ENCODE results near the gene SLC14A1.

SLC14A1 gene

GRCh38 chr18:45777393-45777792 lies 53.4 kb downstream of the SLC14A1 start:
- TF ChIP-seq, protein P1, sequence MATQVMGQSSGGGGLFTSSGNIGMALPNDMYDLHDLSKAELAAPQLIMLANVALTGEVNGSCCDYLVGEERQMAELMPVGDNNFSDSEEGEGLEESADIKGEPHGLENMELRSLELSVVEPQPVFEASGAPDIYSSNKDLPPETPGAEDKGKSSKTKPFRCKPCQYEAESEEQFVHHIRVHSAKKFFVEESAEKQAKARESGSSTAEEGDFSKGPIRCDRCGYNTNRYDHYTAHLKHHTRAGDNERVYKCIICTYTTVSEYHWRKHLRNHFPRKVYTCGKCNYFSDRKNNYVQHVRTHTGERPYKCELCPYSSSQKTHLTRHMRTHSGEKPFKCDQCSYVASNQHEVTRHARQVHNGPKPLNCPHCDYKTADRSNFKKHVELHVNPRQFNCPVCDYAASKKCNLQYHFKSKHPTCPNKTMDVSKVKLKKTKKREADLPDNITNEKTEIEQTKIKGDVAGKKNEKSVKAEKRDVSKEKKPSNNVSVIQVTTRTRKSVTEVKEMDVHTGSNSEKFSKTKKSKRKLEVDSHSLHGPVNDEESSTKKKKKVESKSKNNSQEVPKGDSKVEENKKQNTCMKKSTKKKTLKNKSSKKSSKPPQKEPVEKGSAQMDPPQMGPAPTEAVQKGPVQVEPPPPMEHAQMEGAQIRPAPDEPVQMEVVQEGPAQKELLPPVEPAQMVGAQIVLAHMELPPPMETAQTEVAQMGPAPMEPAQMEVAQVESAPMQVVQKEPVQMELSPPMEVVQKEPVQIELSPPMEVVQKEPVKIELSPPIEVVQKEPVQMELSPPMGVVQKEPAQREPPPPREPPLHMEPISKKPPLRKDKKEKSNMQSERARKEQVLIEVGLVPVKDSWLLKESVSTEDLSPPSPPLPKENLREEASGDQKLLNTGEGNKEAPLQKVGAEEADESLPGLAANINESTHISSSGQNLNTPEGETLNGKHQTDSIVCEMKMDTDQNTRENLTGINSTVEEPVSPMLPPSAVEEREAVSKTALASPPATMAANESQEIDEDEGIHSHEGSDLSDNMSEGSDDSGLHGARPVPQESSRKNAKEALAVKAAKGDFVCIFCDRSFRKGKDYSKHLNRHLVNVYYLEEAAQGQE (IDR thresholded peaks at IDR 0.05; ENCODE audit: insufficient read depth in 1 of 2, low read depth in 2 of 2, low read length in 2 of 2): no peak
- TF ChIP-seq FOXP2 (optimal IDR thresholded peaks at IDR 0.05; ENCODE audit: borderline replicate concordance, extremely low read depth, extremely low read length, insufficient read depth) (no peak), SIN3A (IDR thresholded peaks at IDR 0.05; ENCODE audit: borderline replicate concordance, insufficient read depth, low read length) (no peak), POLR2AphosphoS5 (IDR thresholded peaks at IDR 0.05; ENCODE audit: low read depth, low read length) (no peak), TAF1 (IDR thresholded peaks at IDR 0.05; ENCODE audit: borderline replicate concordance, insufficient read depth, low read length) (no peak)

- no peak for TF ChIP-seq TAF1 (IDR thresholded peaks at IDR 0.05; ENCODE audit: borderline replicate concordance, insufficient read depth, low read length)
- TF ChIP-seq, protein P1 (IDR thresholded peaks at IDR 0.05; ENCODE audit: insufficient read depth in 1 of 2, low read depth in 2 of 2, low read length in 2 of 2): no peak
- no peak for TF ChIP-seq FOXP2 (optimal IDR thresholded peaks at IDR 0.05; ENCODE audit: borderline replicate concordance, extremely low read depth, extremely low read length, insufficient read depth)
- TF ChIP-seq POLR2AphosphoS5 (IDR thresholded peaks at IDR 0.05; ENCODE audit: low read depth, low read length): no peak
- TF ChIP-seq SIN3A (IDR thresholded peaks at IDR 0.05; ENCODE audit: borderline replicate concordance, insufficient read depth, low read length): no peak
These were observed 56.6 kb downstream of the SLC14A1 start for GRCh38 chr18:45780568-45780967.

DNA sequence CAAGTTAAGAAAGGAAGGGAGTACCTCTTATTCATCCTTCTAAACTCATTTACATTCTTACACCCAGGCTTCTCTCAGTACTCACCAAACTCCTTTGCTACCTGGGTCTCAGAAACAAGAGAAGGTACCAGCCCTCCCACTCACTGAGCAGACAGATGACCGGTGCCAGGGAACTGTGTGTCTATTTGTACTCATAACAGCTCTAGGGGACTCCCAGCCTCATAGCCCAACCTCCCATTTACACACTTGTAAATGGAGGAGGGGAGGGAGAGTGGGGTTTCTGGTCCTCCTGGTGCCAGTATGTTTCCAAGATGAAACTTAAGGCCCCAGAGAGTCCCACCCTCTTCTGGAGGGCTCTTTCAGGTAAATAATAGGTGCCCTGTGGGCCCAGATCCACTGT lies 58.7 kb downstream of the SLC14A1 start:
- no peak for TF ChIP-seq SIN3A (IDR thresholded peaks at IDR 0.05; ENCODE audit: borderline replicate concordance, insufficient read depth, low read length)
- TF ChIP-seq TAF1 (IDR thresholded peaks at IDR 0.05; ENCODE audit: borderline replicate concordance, insufficient read depth, low read length): no peak
- no peak for TF ChIP-seq FOXP2 (optimal IDR thresholded peaks at IDR 0.05; ENCODE audit: borderline replicate concordance, extremely low read depth, extremely low read length, insufficient read depth)
- TF ChIP-seq, protein P1 (IDR thresholded peaks at IDR 0.05; ENCODE audit: insufficient read depth in 1 of 2, low read depth in 2 of 2, low read length in 2 of 2): no peak
- no peak for TF ChIP-seq POLR2AphosphoS5 (IDR thresholded peaks at IDR 0.05; ENCODE audit: low read depth, low read length)

DNA sequence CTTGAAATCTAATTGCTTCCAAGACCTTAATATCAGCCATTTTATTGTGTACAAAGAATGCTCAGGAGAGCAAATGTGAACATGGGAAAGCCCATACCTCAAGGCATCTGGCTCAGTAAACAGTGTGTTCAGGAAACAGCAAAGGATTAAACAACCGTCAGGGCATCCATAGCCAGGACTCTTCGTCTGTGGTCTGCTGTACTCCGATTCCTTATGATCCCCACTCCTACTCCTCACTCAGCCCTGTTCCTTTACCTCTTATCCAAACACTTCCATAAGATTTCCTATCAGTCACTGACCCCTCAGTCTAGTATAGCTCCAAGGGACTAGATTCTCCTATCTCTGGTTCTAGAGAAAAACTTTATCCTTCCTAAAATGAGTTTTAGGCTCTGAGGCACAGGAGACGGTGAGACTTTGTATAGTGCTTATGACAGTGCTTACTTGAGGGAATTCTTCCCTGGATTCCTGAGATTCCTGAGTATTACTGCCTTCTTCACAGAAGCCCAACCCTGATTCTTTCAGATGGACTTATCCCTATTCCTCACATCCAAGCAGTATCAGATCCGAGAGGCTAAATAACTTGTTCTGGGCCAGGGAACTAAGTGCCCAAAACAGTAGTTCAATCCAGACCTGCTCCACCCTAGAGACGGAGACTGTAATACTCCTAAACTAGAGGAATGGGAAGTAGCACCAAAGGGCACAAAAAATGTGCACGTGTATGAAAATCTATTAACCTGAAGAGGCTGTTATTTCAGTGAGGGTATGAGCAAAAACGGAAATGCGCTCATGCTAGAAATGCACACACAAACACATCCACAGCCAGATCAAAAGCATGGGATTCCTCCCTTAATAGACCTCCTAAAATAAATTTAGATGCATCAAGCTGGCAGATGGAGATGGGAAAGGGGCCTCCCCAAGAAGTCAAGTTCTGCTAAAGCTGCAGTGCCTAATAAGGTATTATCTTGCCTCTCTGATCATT lies 59.4 kb downstream of the SLC14A1 start:
- TF ChIP-seq SIN3A (IDR thresholded peaks at IDR 0.05; ENCODE audit: borderline replicate concordance, insufficient read depth, low read length) (no peak), POLR2AphosphoS5 (IDR thresholded peaks at IDR 0.05; ENCODE audit: low read depth, low read length) (no peak), FOXP2 (optimal IDR thresholded peaks at IDR 0.05; ENCODE audit: borderline replicate concordance, extremely low read depth, extremely low read length, insufficient read depth) (no peak), TAF1 (IDR thresholded peaks at IDR 0.05; ENCODE audit: borderline replicate concordance, insufficient read depth, low read length) (no peak)
- TF ChIP-seq, protein P1 (IDR thresholded peaks at IDR 0.05; ENCODE audit: insufficient read depth in 1 of 2, low read depth in 2 of 2, low read length in 2 of 2): no peak
